ENCODE data around the gene EVI5L. TPM values are rescaled to one million over a fixed set of nuclear protein-coding genes. Genes with fewer than 3 reads are reported as not detected.

EVI5L gene
- polyA plus RNA-seq, 1 of the 3 experiments (the other 2 are of a cell fraction) = 9.7 TPM

GRCh38 chr19:7832781-7833180, 2.8 kb downstream of the EVI5L start:
- Histone ChIP-seq H3K36me3 (replicated peaks in 1 of 2; ENCODE audit: control insufficient read depth in 1 of 2, insufficient read depth in 2 of 2, low read length in 1 of 2) (no peaks in the 10 kb centered on the region), H3K4me3 (ENCODE audit: low read depth in 2 of 2, low read length in 1 of 2) (no peak overlapping the region), H3F3A (replicated peaks; ENCODE audit: insufficient read depth) (no peaks in the 10 kb centered on the region), H3K4me2 (no peak overlapping the region), H2AFZ (ENCODE audit: low read depth) (no peak overlapping the region), H3K9ac (no peak overlapping the region), H3K9me3 (no peaks in the 10 kb centered on the region), H3K4me1 (ENCODE audit: control insufficient read depth in 1 of 2, insufficient read depth in 2 of 2, low read depth in 1 of 2, low read length in 1 of 2) (peaks cover 3 to 7% of the 10 kb centered on the region in 2 experiments; a peak in 2 of 4 replicates), H3K27me3 (ENCODE audit: insufficient read depth) (peaks cover 6% of the 10 kb centered on the region; the same call in 1 of the 2 replicates), H4K20me1 (ENCODE audit: insufficient read depth) (no peaks in the 10 kb centered on the region), H3K9me2 (no peaks in the 10 kb centered on the region), H3K27ac (ENCODE audit: low read depth in 2 of 2, low read length in 1 of 2) (no peak overlapping the region), H3K79me2 (ENCODE audit: insufficient read depth) (peaks cover 4% of the 10 kb centered on the region; the same call in 1 of the 2 replicates)
- WGBS (ENCODE audit: low lambda C conversion rate) = 87% methylated on average over 12 of the region's 12 CpGs
- ChIA-PET POLR2A (no interaction called here), CTCF (interaction anchor here (2.0 to 2.8 kb wide), 2 partner anchors 20 to 33 kb away, joined by 7 to 15 read pairs; no protein-coding TSS in a partner anchor)
- TF ChIP-seq JUND (IDR thresholded peaks at IDR 0.05) (no peak), TCF12 (IDR thresholded peaks at IDR 0.05) (no peak), ELF1 (IDR thresholded peaks at IDR 0.05) (no peak), POLR2AphosphoS5 (IDR thresholded peaks at IDR 0.05; ENCODE audit: low read depth, low read length) (no peak), SIN3A (IDR thresholded peaks at IDR 0.05; ENCODE audit: borderline replicate concordance, low read depth, low read length) (no peak), EP300 (IDR thresholded peaks at IDR 0.05; ENCODE audit: borderline replicate concordance in 1 of 2, low read depth in 1 of 2, low read length in 1 of 2) (no peak), RAD21 (IDR thresholded peaks at IDR 0.05; ENCODE audit: low read length) (no peak), GABPA (IDR thresholded peaks at IDR 0.05; ENCODE audit: low read depth) (no peak), TEAD4 (IDR thresholded peaks at IDR 0.05; ENCODE audit: borderline replicate concordance, insufficient read depth) (no peak), RXRA (IDR thresholded peaks at IDR 0.05; ENCODE audit: borderline replicate concordance, low read depth) (no peak)
- TF ChIP-seq, protein P1, sequence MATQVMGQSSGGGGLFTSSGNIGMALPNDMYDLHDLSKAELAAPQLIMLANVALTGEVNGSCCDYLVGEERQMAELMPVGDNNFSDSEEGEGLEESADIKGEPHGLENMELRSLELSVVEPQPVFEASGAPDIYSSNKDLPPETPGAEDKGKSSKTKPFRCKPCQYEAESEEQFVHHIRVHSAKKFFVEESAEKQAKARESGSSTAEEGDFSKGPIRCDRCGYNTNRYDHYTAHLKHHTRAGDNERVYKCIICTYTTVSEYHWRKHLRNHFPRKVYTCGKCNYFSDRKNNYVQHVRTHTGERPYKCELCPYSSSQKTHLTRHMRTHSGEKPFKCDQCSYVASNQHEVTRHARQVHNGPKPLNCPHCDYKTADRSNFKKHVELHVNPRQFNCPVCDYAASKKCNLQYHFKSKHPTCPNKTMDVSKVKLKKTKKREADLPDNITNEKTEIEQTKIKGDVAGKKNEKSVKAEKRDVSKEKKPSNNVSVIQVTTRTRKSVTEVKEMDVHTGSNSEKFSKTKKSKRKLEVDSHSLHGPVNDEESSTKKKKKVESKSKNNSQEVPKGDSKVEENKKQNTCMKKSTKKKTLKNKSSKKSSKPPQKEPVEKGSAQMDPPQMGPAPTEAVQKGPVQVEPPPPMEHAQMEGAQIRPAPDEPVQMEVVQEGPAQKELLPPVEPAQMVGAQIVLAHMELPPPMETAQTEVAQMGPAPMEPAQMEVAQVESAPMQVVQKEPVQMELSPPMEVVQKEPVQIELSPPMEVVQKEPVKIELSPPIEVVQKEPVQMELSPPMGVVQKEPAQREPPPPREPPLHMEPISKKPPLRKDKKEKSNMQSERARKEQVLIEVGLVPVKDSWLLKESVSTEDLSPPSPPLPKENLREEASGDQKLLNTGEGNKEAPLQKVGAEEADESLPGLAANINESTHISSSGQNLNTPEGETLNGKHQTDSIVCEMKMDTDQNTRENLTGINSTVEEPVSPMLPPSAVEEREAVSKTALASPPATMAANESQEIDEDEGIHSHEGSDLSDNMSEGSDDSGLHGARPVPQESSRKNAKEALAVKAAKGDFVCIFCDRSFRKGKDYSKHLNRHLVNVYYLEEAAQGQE (IDR thresholded peaks at IDR 0.05; ENCODE audit: low read depth, low read length) = no peak
- DNase-seq = no peak

- POLR2A ChIA-PET = no interaction called here
- CTCF ChIA-PET = interaction anchor here (2.8 kb wide), 1 partner anchor 20 kb away, joined by 15 read pairs; no protein-coding TSS in a partner anchor
- H3F3A ChIP-seq (replicated peaks; ENCODE audit: insufficient read depth) = no peaks in the 10 kb centered on the region
- TF ChIP-seq JUND (IDR thresholded peaks at IDR 0.05) (no peak), TAF1 (IDR thresholded peaks at IDR 0.05; ENCODE audit: borderline replicate concordance, low read depth, low read length) (no peak), MEF2A (IDR thresholded peaks at IDR 0.05; ENCODE audit: borderline replicate concordance, low read depth) (no peak), RXRA (IDR thresholded peaks at IDR 0.05; ENCODE audit: borderline replicate concordance, low read depth) (no peak), GATA2 (CRISPR knock-in tag; IDR thresholded peaks at IDR 0.05) (no peak), IRF3 (IDR thresholded peaks at IDR 0.05; ENCODE audit: low read depth, low read length) (no peak)
- TF ChIP-seq, protein P2, sequence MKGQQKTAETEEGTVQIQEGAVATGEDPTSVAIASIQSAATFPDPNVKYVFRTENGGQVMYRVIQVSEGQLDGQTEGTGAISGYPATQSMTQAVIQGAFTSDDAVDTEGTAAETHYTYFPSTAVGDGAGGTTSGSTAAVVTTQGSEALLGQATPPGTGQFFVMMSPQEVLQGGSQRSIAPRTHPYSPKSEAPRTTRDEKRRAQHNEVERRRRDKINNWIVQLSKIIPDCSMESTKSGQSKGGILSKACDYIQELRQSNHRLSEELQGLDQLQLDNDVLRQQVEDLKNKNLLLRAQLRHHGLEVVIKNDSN (IDR thresholded peaks at IDR 0.05; ENCODE audit: borderline replicate concordance, low read depth) = no peak
- TF ChIP-seq, protein P3, sequence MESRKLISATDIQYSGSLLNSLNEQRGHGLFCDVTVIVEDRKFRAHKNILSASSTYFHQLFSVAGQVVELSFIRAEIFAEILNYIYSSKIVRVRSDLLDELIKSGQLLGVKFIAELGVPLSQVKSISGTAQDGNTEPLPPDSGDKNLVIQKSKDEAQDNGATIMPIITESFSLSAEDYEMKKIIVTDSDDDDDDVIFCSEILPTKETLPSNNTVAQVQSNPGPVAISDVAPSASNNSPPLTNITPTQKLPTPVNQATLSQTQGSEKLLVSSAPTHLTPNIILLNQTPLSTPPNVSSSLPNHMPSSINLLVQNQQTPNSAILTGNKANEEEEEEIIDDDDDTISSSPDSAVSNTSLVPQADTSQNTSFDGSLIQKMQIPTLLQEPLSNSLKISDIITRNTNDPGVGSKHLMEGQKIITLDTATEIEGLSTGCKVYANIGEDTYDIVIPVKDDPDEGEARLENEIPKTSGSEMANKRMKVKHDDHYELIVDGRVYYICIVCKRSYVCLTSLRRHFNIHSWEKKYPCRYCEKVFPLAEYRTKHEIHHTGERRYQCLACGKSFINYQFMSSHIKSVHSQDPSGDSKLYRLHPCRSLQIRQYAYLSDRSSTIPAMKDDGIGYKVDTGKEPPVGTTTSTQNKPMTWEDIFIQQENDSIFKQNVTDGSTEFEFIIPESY (IDR thresholded peaks at IDR 0.05; ENCODE audit: borderline replicate concordance, low read depth) = no peak
- TF ChIP-seq, protein P4, sequence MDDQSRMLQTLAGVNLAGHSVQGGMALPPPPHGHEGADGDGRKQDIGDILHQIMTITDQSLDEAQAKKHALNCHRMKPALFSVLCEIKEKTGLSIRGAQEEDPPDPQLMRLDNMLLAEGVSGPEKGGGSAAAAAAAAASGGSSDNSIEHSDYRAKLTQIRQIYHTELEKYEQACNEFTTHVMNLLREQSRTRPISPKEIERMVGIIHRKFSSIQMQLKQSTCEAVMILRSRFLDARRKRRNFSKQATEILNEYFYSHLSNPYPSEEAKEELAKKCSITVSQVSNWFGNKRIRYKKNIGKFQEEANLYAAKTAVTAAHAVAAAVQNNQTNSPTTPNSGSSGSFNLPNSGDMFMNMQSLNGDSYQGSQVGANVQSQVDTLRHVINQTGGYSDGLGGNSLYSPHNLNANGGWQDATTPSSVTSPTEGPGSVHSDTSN (IDR thresholded peaks at IDR 0.05) = no peak
These were observed 3.4 kb downstream of the EVI5L start for GRCh38 chr19:7833225-7834099.

More at GRCh38 chr19:7833225-7834099, 3.4 kb downstream of the EVI5L start:
- H3K4me2 ChIP-seq = no peak overlapping the region
- H2AFZ ChIP-seq (ENCODE audit: low read depth) = no peak overlapping the region
- H3K27me3 ChIP-seq (ENCODE audit: insufficient read depth) = no peaks in the 10 kb centered on the region
- H3K9me3 ChIP-seq = no peaks in the 10 kb centered on the region
- H3K27ac ChIP-seq (ENCODE audit: low read depth in 2 of 2, low read length in 1 of 2) = no peak overlapping the region
- H3K36me3 ChIP-seq (replicated peaks in 1 of 2; ENCODE audit: control insufficient read depth in 1 of 2, insufficient read depth in 2 of 2, low read length in 1 of 2) = no peaks in the 10 kb centered on the region
- H4K20me1 ChIP-seq (ENCODE audit: insufficient read depth) = no peaks in the 10 kb centered on the region
- H3K9me2 ChIP-seq = no peaks in the 10 kb centered on the region
- H3K9ac ChIP-seq = no peak overlapping the region
- peaks cover 4% of the 10 kb centered on the region; the same call in 1 of the 2 replicates for H3K79me2 ChIP-seq (ENCODE audit: insufficient read depth)
- DNase-seq = no peak
- no peak overlapping the region for H3K4me3 ChIP-seq (ENCODE audit: low read depth in 2 of 2, low read length in 1 of 2)
- WGBS (ENCODE audit: low lambda C conversion rate) = 88% methylated on average over 17 of the region's 23 CpGs
- peaks cover 4 to 7% of the 10 kb centered on the region in 2 experiments; a peak in 2 of 4 replicates for H3K4me1 ChIP-seq (ENCODE audit: control insufficient read depth in 1 of 2, insufficient read depth in 2 of 2, low read depth in 1 of 2, low read length in 1 of 2)
